NCI-H226 (cell line): ENCODE measurements around the gene BPI.
"Not testable (repeated sequence)": the region's sequence is repeated elsewhere in the genome, so short reads cannot be mapped to it uniquely, and the experiment has no call there.

Source experiments
- DNase-seq: peaks from one replicate; pipeline ENCODE4 v3.0.0-alpha.2; 2015

The BPI gene

DNA sequence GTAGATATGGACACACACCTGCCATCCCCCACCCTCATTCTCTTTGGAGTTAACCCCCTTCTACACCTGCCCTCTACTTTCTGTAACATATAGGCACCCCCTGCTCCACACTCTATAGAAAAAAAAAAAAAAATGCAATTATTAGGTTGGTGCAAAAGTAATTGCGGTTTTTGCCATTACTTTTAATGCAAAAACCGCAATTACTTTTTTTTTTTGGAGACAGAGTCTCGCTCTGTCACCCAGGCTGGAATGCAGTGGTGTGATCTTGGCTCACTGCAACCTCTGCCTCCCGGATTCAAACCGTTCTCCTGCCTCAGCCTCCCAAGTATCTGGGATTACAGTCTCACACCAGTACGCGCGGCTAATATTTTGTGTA lies 35.6 kb downstream of the BPI start:
- DNase-seq: not testable (repeated sequence)

DNA sequence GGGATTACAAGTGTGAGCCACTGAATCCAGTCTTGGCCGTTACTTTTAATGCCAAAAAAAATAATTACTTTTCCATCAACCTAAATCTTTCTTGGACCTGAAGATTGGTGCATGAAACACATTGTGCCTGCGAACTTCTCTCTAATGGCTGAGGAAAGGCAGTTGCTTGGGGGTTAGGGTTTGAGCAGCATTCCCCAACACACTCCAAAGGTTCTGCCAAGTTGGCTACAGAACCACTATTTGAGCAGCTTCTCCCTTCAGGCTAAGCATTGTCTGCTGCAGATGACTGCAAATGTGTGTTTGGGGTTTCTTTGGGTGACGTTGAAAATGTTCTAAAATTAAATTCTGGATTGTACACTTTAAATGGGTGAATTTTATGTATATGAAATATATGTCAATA lies 36.0 kb downstream of the BPI start:
- no peak for DNase-seq

DNA sequence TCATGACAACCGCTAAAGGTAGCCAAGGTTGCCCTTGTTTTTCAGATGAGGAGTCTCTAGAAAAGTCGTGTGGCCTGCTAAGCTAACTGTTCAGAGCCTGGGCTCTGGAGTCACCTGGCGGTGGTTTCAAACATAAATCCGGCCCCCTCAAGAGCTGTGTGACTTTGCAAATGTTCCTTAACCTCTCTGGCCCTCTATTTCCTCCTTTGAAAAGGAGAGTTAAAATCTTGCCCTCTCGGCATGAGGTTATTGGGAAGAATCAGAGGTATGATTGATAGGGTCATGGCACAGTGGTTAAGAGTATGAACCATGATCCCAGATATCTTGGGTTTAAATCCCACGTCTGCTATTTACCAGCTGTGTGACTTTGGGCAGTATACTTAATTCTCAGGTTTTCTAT lies 36.7 kb downstream of the BPI start:
- DNase-seq: no peak

DNA sequence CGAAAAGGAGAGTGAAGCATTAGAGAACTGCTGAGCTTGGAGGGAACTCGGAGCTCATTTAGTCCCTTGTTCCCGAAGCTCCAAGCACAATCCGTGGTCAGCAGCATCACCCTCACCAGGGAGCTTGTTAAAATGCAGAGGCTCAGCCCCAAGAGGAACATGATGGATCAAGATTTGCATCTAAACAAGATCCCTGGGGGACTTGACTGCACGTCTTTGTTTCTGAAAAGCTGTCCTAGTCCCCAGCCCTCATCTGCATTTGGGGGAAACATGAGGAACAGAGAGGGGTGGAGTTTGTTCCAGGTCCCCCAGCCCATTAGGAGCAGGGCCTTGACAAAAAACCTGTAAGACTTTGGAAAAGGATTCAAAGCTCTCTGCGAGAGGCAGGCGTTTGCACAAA lies 38.3 kb downstream of the BPI start:
- no peak for DNase-seq

DNA sequence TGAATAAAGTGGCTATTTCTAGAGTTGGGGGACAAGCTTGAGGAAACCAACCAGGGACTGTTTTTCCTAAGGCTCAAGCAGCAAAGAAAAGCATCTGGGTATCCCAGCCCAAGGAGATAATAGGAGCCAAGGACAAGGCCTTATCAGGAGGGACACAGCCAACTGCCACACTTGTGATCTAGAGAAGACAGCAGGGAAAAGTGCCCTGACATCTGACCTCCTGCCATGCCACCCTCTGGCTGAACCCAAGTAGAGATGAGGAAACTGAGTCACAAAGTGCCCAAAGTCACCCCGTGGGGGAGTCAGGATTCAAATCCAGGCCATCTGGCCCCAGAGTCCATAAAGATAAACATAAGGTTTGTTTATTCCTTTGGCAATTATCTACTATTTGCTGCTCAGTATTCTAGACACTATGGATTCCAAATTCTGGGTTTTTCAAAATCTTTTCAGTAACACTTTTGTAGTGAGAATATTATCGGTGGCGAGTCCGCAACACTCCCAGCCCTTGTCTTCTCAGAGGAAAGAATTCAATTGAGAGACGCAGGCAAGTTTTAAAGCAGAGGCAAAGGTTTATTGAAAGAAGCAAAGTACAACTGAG lies 38.9 kb downstream of the BPI start:
- DNase-seq: no peak

DNA sequence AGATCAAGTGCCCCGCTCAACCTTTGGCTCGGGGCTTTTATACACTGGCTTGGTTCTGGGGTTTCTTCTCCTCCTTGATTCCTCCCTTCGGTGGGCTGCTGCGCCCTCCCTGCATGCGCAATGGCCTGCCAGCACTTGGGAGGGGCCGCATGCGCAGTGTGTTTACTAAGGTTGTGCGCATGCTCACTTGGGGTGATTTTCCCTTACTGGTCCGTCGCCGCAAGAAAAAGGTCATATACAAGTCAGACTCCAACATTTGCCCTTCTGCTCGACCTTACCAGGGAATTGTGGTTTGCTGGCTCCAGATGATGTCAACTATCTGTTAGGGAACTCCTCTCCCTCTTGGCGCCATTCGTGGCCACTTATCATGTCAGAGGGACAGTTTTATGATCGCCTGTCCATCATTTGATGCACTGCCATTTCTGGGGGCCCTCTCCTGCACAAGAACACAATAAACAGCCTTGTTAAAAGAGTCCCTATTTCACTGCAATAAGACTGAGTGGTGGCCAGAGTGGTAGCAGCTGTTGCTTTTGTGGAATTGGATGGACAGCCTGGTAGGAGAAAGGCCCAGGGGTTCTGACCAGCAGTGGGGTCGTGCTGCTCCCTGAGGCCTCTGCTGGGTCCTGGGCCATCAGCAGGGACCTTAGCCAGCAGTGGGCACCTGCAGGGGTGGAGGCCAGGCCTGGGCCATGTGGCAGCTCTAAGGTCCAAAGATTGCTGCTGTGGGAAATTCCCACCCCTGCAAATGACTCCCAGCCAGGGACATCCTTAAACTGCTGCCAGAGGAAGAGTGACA lies 39.6 kb downstream of the BPI start:
- no peak for DNase-seq

DNA sequence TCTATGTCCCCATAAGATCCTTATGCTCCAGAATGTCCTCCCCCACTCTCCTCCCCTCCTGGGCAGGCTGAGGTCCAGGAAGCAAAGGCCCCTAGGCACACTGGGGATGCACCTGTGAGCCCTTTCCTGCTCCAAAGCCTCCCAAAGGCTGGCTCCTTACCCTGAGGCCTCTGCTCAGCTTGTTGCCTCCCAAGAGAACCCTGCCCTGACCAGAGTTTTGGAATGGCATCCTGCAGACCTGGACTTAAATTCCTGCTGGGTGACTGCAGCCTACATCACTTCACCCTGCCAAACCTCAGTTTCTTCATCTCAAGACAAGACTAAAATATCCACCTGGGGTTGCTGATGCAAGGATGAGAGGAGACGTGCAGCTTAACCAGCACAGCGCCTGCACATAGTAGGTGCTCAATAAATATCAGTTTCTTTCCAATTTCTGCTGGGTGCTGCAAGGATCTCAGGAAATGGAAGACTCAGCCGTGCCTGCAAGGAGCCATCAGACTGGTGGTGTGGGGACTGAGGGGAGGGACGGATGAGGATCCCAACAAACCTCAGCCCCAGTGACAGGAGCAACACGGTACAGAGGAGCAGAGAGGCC lies 40.2 kb downstream of the BPI start:
- DNase-seq: no peak

DNA sequence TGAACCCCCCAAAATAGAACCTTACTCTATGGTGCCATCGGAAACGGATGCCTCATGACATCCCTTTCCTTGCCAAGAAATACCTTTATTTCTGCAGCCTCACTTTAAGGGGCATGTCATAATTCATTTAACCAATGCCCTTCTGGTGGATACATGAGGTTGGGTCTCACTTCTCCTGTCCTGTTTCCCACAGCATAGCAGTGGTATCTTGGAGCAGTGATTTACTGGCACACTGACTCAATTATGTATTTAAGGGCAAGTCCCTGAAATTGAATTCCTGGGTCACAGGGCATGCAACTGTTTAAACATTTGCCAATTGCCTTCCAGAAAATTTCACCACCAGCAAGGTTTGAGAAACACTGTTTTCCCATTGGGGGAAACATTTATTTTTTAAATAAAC lies 41.7 kb downstream of the BPI start:
- DNase-seq: no peak

DNA sequence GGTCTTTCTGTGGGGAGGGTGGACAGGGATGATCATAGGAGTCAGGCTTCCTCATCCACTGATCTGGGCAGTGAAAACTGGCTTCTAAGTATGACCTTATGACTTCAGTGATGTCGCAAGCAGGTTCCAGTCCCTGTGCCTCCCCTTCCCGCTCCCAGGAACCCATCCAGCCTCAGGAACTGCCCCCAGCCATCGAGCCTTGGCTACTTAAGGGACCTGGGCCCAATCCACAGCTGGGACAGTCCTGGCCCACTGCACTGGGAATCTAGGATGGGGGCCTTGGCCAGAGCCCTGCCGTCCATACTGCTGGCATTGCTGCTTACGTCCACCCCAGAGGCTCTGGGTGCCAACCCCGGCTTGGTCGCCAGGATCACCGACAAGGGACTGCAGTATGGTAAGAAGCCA lies 42.3 kb downstream of the BPI start, which contains the start of gene LBP:
LBP (plus strand) TSS at position 236 of the 405 bp plus-strand sequence; CDS start at position 271, 35 bp downstream.
- DNase-seq: no peak

DNA sequence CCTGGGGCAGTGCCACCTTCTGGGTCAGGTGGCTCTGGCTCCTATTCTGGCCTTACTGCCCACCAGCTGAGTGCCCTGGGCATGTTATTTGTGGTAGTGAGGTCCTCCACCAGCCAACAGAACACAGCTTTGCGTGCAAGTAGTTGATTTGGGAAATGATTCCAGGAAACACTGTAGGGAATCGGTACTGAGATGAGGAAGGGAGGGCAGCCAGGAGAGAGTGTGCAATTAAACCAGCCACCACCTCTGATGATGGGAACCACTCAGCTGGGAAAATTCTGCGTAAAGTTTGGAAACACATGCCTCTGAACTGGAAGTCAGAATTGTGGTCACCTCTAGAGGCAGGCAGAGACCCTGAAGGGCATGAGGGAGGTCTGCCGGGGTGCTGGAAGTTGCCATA lies 42.8 kb downstream of the BPI start:
- no peak for DNase-seq

DNA sequence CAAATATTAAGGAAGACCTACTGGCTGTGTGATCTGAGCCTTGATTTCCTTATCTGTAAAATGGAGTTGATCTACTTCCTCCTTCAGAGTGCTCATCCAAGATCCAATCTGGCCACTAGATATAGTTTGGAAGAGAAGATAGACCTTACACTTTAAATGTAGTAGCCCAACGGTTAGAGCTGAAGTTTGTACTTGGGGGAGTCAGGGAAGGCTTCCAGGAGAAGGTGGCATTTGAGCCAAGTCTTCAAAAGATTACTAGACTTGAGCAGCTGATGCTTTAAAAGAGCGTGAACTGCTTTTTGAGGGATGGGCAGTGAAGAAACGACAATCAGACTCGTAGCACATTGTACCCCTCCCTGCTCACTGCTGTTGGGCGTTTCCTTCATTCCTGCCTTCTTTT lies 45.9 kb downstream of the BPI start:
- no peak for DNase-seq

DNA sequence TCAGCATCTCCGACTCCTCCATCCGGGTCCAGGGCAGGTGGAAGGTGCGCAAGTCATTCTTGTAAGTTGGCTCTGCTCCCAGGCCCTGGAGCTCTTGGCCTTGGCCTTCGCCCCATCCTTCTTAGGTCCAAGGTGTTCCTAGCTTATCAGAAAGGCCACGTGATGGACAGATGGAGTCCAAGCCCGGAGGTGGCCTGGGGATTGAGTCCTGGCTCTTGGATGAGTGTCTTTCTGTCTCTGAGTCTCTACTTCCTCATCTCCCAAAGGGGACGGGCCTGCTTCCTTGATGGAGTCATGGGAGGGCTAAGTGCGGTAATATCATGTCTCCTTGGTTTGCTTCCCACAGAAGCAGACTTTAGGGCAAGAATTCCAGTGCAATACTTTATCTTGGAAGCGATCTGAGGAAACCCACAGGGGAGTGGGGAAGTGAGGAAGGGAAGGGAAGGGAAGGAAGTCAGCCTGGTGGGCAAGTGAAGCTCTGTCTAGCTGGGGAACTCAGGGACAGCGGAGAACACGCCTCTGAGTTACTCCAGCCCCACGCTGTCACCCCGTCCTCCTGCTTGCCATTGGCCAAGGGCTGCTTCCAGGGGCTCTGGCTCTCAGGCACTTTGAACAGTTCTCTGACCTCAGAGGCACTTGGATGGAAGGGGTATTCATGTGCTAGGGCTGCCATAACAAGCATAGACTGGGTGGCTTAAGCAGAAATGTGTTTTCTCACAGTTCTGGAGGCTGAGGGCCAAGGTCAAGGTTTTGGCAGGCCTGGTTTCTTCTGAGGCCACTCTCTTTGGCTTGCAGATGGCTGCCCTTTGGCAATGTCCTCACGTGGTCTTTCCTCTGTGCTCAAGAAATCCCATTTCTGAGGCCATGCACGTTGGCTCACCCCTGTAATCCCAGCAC lies 47.2 kb downstream of the BPI start:
- no peak for DNase-seq

DNA sequence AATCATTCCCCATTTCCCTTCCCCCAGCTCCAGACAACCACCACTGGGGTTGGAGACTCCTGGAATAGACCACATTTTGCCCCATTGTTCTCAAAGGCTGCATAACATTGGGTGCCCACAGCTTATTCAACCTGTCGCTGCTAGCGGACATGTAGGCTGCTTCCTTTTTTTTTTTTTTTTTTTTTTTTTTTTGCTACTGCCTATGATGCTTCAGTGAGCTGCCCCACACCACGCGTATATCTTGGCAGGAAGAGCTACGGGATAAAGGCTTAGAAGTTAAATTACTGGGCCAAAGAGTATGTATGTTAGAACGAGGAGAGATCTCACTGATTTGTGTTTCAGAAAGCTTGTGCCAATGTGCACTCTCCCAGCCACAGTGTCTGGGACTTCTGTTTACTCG lies 49.4 kb downstream of the BPI start:
- no peak for DNase-seq

DNA sequence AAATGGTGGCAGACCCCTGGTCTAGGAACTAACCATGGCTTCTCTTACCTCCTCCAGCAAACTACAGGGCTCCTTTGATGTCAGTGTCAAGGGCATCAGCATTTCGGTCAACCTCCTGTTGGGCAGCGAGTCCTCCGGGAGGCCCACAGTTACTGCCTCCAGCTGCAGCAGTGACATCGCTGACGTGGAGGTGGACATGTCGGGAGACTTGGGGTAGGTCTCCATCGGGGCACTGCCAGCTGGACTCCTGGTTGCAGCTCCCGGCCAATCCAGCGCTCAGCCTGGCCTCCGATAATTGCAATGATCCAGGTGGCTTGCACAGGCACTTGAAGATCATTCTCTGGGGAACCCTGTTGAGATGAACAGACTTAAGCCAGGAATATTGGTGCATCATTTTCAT lies 50.3 kb downstream of the BPI start:
- DNase-seq: no peak

DNA sequence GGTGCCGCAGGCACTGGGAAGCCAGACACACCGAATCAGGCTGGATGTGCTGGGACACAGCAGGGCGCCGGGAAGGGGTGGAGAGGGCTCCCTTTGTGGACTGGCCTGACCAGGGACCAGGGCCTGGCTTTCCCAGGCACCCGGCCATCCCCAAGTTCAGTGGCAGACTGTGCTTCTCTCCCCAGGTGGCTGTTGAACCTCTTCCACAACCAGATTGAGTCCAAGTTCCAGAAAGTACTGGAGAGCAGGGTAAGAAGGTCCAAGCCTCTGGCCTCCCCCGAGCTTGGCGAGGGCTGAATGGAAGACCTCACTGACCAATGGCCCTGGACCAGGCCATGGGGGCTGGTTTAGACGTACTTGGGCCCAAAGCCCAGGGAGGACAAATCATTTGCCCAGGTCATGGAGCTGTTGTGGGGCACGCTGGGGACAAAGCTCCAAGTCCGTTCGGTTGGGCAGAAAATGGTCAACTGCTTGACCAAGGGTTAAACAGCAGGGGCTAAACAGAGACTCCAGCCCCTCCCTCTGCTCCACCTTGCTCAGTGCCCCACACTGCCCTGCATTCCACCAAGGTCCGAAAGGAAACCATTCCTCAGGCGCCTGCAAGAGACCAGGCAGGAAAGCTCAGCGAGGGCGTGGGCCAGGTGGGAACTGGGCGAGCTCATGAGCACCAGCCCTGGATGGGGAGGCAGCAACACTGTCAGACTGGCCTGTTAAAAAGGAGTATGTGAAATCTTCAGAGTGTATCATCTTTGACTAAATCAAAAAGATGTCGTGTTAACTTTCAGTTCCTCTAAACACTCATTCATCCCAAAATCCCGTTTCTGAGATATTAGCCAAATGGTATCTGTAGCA lies 51.4 kb downstream of the BPI start:
- no peak for DNase-seq

DNA sequence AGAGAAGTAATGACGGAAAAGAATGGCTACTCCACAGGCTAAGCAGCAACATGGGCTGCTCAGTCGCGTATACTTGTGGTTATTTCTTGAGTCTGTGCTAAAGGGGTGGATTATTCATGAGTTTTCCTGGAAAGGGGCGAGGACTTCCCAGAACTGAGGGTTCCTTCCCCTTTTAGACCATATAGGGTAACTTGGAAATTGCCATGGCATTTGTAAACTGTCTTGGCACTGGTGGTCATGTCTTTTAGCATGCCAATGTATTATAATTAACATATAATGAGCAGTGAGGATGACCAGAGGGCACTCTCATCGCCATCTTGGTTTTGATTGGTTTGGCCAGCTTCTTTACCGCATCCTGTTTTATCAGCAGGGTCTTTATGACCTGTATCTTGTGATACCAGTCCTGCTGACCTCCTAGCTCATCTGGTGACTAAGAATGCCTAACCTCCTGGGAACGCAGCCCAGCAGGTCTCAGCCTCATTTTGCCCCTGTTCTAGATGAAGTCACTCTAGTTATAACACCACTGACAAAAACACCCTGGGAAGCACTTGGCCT lies 53.8 kb downstream of the BPI start:
- DNase-seq: peak; percentile 12

DNA sequence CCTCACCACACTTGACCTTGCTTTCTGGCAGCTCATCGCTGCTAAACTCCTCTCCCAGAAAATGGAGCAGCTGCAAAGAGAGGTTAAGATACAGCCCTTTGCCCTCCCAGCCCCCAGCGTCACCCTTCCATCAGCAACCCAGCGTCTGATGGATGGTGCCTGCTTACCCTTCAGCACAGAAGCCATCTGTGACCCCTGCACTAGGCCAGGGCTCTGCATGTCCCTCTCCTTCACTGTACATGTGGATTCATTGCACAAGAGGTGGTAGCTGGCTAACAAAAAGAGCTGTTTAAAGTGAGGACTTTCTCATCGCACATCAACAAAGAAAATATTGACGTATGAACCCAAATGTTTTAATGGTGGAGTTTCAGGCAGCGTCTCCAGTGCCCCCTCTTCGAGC lies 54.6 kb downstream of the BPI start:
- no peak for DNase-seq

DNA sequence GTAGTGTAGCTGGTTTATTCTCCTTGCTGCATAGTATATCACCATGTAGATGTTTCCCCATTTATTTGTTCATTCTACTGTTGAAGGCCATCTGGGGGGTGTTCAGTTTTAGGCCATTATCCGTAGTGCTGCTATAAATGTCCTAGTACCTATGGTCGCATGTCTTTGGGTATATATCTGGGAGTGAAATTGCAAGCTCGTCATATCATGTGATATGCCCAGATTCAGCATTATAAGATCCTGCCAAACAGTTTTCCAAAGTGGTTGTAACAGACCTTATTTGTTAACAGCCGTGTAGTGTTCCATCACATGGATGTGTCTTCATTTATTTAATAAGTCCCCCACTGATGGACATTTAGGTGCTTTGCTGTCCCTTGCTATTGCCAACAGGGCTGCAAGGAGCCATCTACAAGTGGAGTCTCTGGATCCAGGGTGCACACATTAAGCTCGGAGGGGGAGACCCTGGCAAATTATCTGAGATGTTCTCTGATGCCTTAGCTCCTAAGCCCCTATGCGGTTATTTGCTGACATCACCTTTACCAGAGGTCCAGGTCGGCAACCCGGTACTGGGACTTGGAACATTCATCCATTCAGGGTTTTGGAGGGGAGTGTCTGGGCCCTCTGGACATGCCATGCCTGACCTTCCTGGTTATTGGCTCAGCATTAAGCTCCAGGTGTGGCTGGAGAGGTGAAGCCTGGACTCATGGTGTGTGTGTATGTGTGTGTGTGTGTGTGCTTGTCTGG lies 59.2 kb downstream of the BPI start:
- no peak for DNase-seq

DNA sequence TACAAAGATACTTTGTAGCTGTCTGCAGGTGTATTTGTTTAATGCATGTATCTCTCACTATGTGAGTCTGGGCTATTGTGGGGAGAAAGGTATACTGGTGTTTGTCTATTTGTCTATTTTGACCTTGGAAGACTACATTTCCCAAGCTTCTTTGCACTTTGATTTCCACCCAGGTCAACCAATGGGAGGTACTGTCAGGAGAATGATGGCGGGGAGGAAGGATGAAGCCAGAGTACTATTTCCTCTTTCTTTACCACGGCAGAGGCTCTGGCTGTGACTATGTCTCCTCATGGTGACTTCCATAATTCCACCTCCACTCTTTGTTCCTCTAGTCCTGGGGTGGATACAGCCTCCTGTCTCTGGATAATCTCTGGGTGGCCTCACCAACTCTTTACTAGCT lies 65.4 kb downstream of the BPI start:
- no peak for DNase-seq

DNA sequence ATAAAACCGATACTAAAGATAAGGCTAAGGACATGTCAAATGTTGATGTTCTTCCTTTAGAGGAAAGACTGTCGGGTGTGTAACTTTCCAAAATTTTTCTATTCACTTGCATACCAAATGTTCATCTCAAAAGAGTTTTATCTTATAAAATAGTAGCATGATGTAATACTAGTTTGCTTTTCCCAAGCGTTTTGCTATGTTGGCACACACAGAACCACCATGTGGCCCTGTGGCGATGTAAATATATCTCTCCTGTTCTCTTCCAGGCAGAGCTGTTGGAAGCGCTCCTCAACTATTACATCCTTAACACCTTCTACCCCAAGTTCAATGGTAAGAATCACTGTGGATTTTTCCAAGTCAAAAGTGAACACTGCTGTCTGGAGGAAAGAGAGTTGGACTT lies 68.8 kb downstream of the BPI start:
- no peak for DNase-seq

DNA sequence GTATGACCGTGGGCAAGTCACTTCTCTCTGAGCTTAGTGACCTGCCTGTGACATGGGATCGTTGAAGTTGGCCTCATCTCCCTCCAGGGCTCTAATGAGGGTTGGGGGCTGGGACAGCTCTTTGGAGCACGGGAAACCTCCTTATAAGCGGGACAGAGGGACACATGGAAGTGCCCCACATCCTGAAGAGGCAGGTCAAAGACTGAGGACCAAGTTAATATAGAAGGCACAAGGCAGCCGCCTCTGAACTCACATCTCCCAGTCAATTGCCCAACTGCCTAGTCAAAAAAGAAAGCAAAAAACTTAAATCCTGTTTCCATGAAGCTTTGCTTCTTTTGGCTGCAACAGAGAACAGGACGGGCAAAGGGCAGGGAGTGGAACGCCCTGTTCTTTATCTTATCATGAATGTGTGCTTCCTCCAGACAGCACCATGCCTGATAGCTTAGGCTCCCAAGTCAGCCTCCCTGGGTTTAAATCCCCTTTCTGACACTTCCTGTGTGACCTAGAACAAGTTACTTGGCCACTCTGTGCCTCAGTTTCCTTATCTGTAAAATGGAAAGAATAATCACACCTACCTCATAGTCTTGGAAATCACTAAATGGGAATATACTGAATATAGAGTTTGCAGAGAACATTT lies 69.4 kb downstream of the BPI start:
- peak; percentile 5 for DNase-seq
